Natural killer cell (primary cell): ENCODE data around the gene PRKCB. TPM values are rescaled to one million over a fixed set of nuclear protein-coding genes. Genes with fewer than 3 reads are reported as not detected.
A peak's percentile ranks its signal among the peaks of the same experiment; 100 is the strongest.

Experiments used
- ATAC-seq, 3 donors: fragments of 150-1000 bp in 2 of 3; fragments of 200-7000 bp in 1 of 3; cut with Tn5 transposase; 1 replicate in 1 of 3; 2 replicates in 2 of 3; pipeline ENCODE4 v1.10.0; 2021; ENCODE audit warnings: mild to moderate bottlenecking in 2 of 3, moderate library complexity in 2 of 3
- DNase-seq, 2 donors: peaks; one replicate each; pipeline versions ENCODE4 v3.0.0 to v3.0.0-alpha.2; 2013 to 2021; ENCODE audit warnings: mixed read lengths in 1 of 2
- H3K27ac ChIP-seq: one replicate; pipeline ENCODE4 v1.5.1; 2013; ENCODE audit warnings: mild to moderate bottlenecking, low read length
- H3K27me3 ChIP-seq: one replicate; pipeline ENCODE4 v1.6.1; 2013; ENCODE audit warnings: low read length; ENCODE audit not compliant: control insufficient read depth, insufficient read depth
- H3K36me3 ChIP-seq: one replicate; pipeline ENCODE4 v1.6.1; 2013; ENCODE audit warnings: low read length; ENCODE audit not compliant: control insufficient read depth, insufficient read depth
- H3K4me1 ChIP-seq: one replicate; pipeline ENCODE4 v1.6.1; 2013; ENCODE audit warnings: low read length; ENCODE audit not compliant: control insufficient read depth, insufficient read depth
- H3K4me3 ChIP-seq: one replicate; pipeline ENCODE4 v1.5.1; 2013; ENCODE audit warnings: low read length
- H3K9me3 ChIP-seq: one replicate; pipeline ENCODE4 v1.6.1; 2013; ENCODE audit warnings: low read length; ENCODE audit not compliant: control insufficient read depth, insufficient read depth
- H3K27ac Mint-ChIP-seq, 2 donors: one replicate each; pipeline ENCODE4 v1.8.0; 2022; ENCODE audit warnings: mild to moderate bottlenecking in 2 of 2, mixed read lengths in 2 of 2, moderate library complexity in 1 of 2
- H3K27me3 Mint-ChIP-seq, 2 donors: one replicate each; pipeline ENCODE4 v1.8.0; 2022; ENCODE audit warnings: low read depth in 2 of 2, mixed read lengths in 2 of 2
- H3K36me3 Mint-ChIP-seq: one replicate; pipeline ENCODE4 v1.8.0; 2022; ENCODE audit warnings: mixed read lengths
- H3K4me1 Mint-ChIP-seq, 2 donors: one replicate each; pipeline ENCODE4 v1.8.0; 2022; ENCODE audit warnings: mixed read lengths in 2 of 2
- H3K4me3 Mint-ChIP-seq: one replicate; pipeline ENCODE4 v1.8.0; 2022; ENCODE audit warnings: mild to moderate bottlenecking, moderate library complexity, mixed read lengths
- H3K9me3 Mint-ChIP-seq, 2 donors: one replicate each; pipeline ENCODE4 v1.8.0; 2022; ENCODE audit warnings: mixed read lengths in 2 of 2
- WGBS: methylation state at CpG from one replicate; pipeline ENCODE4 v1.1.7; 2013; ENCODE audit warnings: missing lambda C conversion rate; ENCODE audit not compliant: insufficient coverage; 5-methylcytosine and 5-hydroxymethylcytosine counted together
- intact Hi-C: fragments of 100-400 bp; cut with micrococcal nuclease; formaldehyde crosslinking; loops from one replicate; pipeline ENCODE4 v1.14.2; 2022
- total RNA-seq, 4 donors: library from RNA; stranded (reverse); fragments of 120-200 nt in 1 of 4; gene quantifications; one replicate each; pipeline versions ENCODE4 v1.2.3 to v1.2.4, GENCODE V29; 2013 to 2022
- TF ChIP-seq, protein P1 (sequence below): fragments of 200-600 bp; IDR thresholded peaks from one replicate; pipeline ENCODE4 v1.8.0; 2022; ENCODE audit warnings: antibody characterized with exemption

PRKCB gene
- total RNA-seq, 3 donors from 2014 or later (not counting 1 experiment from before 2014, with no cell fraction given) = 182 to 222 (median 183) TPM

GRCh38 chr16:24165273-24165672, 329.5 kb downstream of the PRKCB start:
- no peak overlapping the region for H3K4me3 ChIP-seq
- no peaks in the 10 kb centered on the region for H3K27me3 ChIP-seq
- no peaks in the 10 kb centered on the region for H3K27me3 Mint-ChIP-seq
- H3K4me1 Mint-ChIP-seq = peaks cover 16 to 17% of the 10 kb centered on the region in 2 donors
- intact Hi-C loops = no loop called here
- TF ChIP-seq, protein P1, sequence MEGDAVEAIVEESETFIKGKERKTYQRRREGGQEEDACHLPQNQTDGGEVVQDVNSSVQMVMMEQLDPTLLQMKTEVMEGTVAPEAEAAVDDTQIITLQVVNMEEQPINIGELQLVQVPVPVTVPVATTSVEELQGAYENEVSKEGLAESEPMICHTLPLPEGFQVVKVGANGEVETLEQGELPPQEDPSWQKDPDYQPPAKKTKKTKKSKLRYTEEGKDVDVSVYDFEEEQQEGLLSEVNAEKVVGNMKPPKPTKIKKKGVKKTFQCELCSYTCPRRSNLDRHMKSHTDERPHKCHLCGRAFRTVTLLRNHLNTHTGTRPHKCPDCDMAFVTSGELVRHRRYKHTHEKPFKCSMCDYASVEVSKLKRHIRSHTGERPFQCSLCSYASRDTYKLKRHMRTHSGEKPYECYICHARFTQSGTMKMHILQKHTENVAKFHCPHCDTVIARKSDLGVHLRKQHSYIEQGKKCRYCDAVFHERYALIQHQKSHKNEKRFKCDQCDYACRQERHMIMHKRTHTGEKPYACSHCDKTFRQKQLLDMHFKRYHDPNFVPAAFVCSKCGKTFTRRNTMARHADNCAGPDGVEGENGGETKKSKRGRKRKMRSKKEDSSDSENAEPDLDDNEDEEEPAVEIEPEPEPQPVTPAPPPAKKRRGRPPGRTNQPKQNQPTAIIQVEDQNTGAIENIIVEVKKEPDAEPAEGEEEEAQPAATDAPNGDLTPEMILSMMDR = no peak
- no peak overlapping the region for H3K27ac ChIP-seq
- no peaks in the 10 kb centered on the region for H3K9me3 ChIP-seq
- no peaks in the 10 kb centered on the region for H3K36me3 Mint-ChIP-seq
- H3K4me1 ChIP-seq = no peaks in the 10 kb centered on the region
- no peak overlapping the region for H3K27ac Mint-ChIP-seq
- H3K9me3 Mint-ChIP-seq = no peaks in the 10 kb centered on the region
- DNase-seq (no peak), ATAC-seq (no peak)
- H3K4me3 Mint-ChIP-seq = no peak overlapping the region
- WGBS = 97% methylated on average over 3 of the region's 3 CpGs
- peaks cover 17% of the 10 kb centered on the region for H3K36me3 ChIP-seq

- Mint-ChIP-seq H3K4me3 (no peak overlapping the region), H3K27me3 (no peaks in the 10 kb centered on the region), H3K27ac (peak overlapping the region in 1 of 2 donors; percentile 40), H3K9me3 (no peaks in the 10 kb centered on the region), H3K36me3 (no peaks in the 10 kb centered on the region), H3K4me1 (peaks cover 5 to 12% of the 10 kb centered on the region in 2 donors)
- H3K9me3 ChIP-seq = no peaks in the 10 kb centered on the region
- ATAC-seq (no peak), DNase-seq (no peak)
- H3K27me3 ChIP-seq = no peaks in the 10 kb centered on the region
- no peaks in the 10 kb centered on the region for H3K4me1 ChIP-seq
- TF ChIP-seq, protein P1 = no peak
- H3K27ac ChIP-seq = no peak overlapping the region
- intact Hi-C loops = no loop called here
- WGBS = 71% methylated on average over 7 of the region's 9 CpGs
- no peak overlapping the region for H3K4me3 ChIP-seq
- H3K36me3 ChIP-seq = peaks cover 19% of the 10 kb centered on the region
Observed at GRCh38 chr16:24166661-24167528, 331.1 kb downstream of the PRKCB start.

GRCh38 chr16:24168856-24169255, 333.1 kb downstream of the PRKCB start:
- H3K27ac ChIP-seq = no peak overlapping the region
- Mint-ChIP-seq H3K36me3 (peaks cover 15% of the 10 kb centered on the region), H3K27ac (no peak overlapping the region), H3K4me3 (no peak overlapping the region), H3K9me3 (no peaks in the 10 kb centered on the region), H3K4me1 (peaks cover 0 to 10% of the 10 kb centered on the region in 2 donors), H3K27me3 (no peaks in the 10 kb centered on the region)
- no peaks in the 10 kb centered on the region for H3K9me3 ChIP-seq
- DNase-seq = no peak
- no peaks in the 10 kb centered on the region for H3K4me1 ChIP-seq
- intact Hi-C loops = no loop called here
- H3K36me3 ChIP-seq = peaks cover 33% of the 10 kb centered on the region
- ATAC-seq = no peak
- H3K4me3 ChIP-seq = no peak overlapping the region
- no peaks in the 10 kb centered on the region for H3K27me3 ChIP-seq
- TF ChIP-seq, protein P1 = no peak
- WGBS = 95% methylated on average over 3 of the region's 3 CpGs
